ENCODE data around the gene SHISA8.
"Not testable (repeated sequence)": the region's sequence is repeated elsewhere in the genome, so short reads cannot be mapped to it uniquely, and the experiment has no call there.

SHISA8 gene

GRCh38 chr22:41898645-41899044, 16.2 kb downstream of the SHISA8 start:
- DNase-seq, result no peak

- DNase-seq, result no peak
Observed at GRCh38 chr22:41893591-41894375, 21.1 kb downstream of the SHISA8 start.

GRCh38 chr22:41892721-41893120, 22.2 kb downstream of the SHISA8 start:
- DNase-seq, result no peak

- no peak for DNase-seq
Observed at GRCh38 chr22:41891407-41891806, 23.5 kb downstream of the SHISA8 start.

- DNase-seq, result no peak
Observed at GRCh38 chr22:41888627-41889200, 26.2 kb downstream of the SHISA8 start.

GRCh38 chr22:41885516-41885915, 29.4 kb downstream of the SHISA8 start:
- no peak for DNase-seq

- no peak for DNase-seq
Observed at GRCh38 chr22:41885116-41885515, 29.8 kb downstream of the SHISA8 start.

- no peak for DNase-seq
Observed at GRCh38 chr22:41883400-41883799, 31.5 kb downstream of the SHISA8 start.

- no peak for DNase-seq
Observed at GRCh38 chr22:41880653-41881052, 34.2 kb downstream of the SHISA8 start.

- no peak for DNase-seq
Observed at GRCh38 chr22:41876675-41877074, 38.2 kb downstream of the SHISA8 start.

GRCh38 chr22:41876275-41876674, 38.6 kb downstream of the SHISA8 start:
- no peak for DNase-seq

GRCh38 chr22:41875531-41876270, 39.2 kb downstream of the SHISA8 start:
- DNase-seq, result no peak

- no peak for DNase-seq
Observed at GRCh38 chr22:41874090-41874489, 40.8 kb downstream of the SHISA8 start.

- DNase-seq, result no peak
Observed at GRCh38 chr22:41873391-41873790, 41.5 kb downstream of the SHISA8 start.

- DNase-seq, result no peak
Observed at GRCh38 chr22:41870786-41871185, 44.1 kb downstream of the SHISA8 start.

- not testable (repeated sequence) for DNase-seq
Observed at GRCh38 chr22:41870081-41870480, 44.8 kb downstream of the SHISA8 start.

- no peak for DNase-seq
Observed at GRCh38 chr22:41868556-41868955, 46.3 kb downstream of the SHISA8 start.

- no peak for DNase-seq
Observed at GRCh38 chr22:41863472-41863871, 51.4 kb downstream of the SHISA8 start.

GRCh38 chr22:41862530-41863266, 52.2 kb downstream of the SHISA8 start:
- peak; percentile 41 for DNase-seq

- no peak for DNase-seq
Observed at GRCh38 chr22:41862160-41862529, 52.7 kb downstream of the SHISA8 start.
